Tibial artery (tissue), 4 donors: Measurements from ENCODE around the gene MRAS.
A peak's percentile ranks its signal among the peaks of the same experiment; 100 is the strongest.

ENCODE experiments used
- DNase-seq, 2 donors: peaks; one replicate each; pipeline ENCODE4 v3.0.0-alpha.2; 2019
- H3K27ac ChIP-seq, 2 donors: fragments of 200-600 bp; sonication (generic) in 1 of 2; 1 replicate in 1 of 2; 2 replicates in 1 of 2; pipeline ENCODE4 v1.5.1; 2018 to 2019; ENCODE audit warnings: mild to moderate bottlenecking in 1 of 2
- H3K27me3 ChIP-seq, 2 donors: fragments of 200-600 bp; sonication (generic) in 1 of 2; one replicate each; pipeline versions ENCODE4 v1.5.1 to v1.6.0; 2016 to 2019
- H3K36me3 ChIP-seq, 3 donors: fragments of 200-600 bp; sonication (generic) in 2 of 3; one replicate each; pipeline ENCODE4 v1.5.1; 2016 to 2019; ENCODE audit warnings: mild to moderate bottlenecking in 2 of 3
- H3K4me1 ChIP-seq, 4 donors: fragments of 200-600 bp; sonication (generic) in 2 of 4; 1 replicate in 3 of 4; 2 replicates in 1 of 4; pipeline ENCODE4 v1.5.1; 2016 to 2019
- H3K4me3 ChIP-seq, 2 donors: fragments of 200-600 bp; sonication (generic) in 1 of 2; 1 replicate in 1 of 2; 2 replicates in 1 of 2; pipeline ENCODE4 v1.5.1; 2018 to 2019; ENCODE audit warnings: mild to moderate bottlenecking in 2 of 2
- H3K9me3 ChIP-seq, 3 donors: fragments of 200-600 bp; sonication (generic) in 1 of 3; one replicate each; pipeline ENCODE4 v1.5.1; 2016 to 2019
- CTCF ChIP-seq, 2 experiments: fragments of 200-600 bp in 1 of 2; fragments of 450-650 bp in 1 of 2; IDR thresholded peaks; one replicate each; pipeline ENCODE4 v1.5.1; 2017 to 2019; ENCODE audit warnings: antibody characterized with exemption in 2 of 2, mild to moderate bottlenecking in 1 of 2, moderate library complexity in 1 of 2
- intact Hi-C: fragments of 100-400 bp; cut with DNase I; formaldehyde crosslinking; loops from one replicate; pipeline ENCODE4 v1.15.0; 2023; ENCODE audit warnings: low total_unique reads

Gene MRAS

DNA sequence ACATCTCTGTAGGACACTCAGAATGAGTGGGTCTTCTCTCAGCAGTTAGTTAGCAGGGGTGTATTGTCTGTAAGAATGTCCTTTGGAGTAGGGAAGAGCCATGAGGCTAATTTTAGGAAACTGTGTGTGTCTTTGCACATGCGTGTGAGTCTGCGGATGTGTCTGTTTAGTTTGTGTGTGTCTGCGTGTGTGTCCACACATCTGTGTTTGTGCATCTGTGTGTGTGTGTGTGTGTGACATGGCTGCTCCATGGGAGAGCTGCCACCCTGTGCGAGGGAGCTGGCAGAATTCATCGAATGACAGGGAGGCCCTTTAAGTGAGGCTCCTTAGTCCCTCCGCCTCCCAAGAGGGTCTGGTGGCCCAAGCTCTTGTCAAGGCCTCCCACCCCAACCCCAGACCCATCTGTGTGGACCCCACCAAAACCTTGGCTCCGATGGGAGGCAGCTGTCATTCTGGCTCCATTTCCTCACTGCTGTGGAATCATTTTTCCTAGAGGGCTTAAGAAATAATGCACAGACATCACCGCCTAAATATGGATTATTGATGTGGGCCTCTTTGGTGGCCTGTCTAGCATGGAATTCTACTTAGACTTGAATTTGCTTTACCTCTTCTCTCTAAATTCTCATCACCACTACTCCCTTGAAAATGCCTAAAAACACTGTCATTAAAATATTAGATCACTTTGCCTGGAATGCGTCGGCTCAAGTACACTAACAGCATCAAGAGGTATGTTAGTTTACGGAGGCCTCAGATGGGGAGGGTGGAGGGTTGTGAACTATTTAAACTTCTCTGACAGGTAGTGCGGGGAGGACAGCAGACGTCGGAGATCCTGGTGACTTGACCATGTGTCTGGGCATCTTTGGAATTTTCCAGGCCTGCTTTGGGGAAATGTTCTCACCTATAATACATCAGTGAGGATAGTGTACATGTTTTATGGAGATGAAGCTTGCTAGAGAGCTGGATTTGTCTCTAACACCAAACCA is 95.4 kb downstream of the MRAS start:
- Histone ChIP-seq H3K27me3 (no peaks in the 10 kb centered on the region), H3K36me3 (no peaks in the 10 kb centered on the region), H3K27ac (no peak overlapping the region), H3K4me1 (no peaks in the 10 kb centered on the region), H3K4me3 (no peak overlapping the region), H3K9me3 (no peaks in the 10 kb centered on the region)
- TF ChIP-seq CTCF (IDR thresholded peaks at IDR 0.05), result no peak
- intact Hi-C loops, result no loop called here
- DNase-seq, result peak; percentile 3 to 29

- peak; percentile 8 to 38 for DNase-seq
- no peak for TF ChIP-seq CTCF (IDR thresholded peaks at IDR 0.05)
- no peaks in the 10 kb centered on the region for H3K4me1 ChIP-seq
- no peaks in the 10 kb centered on the region for H3K36me3 ChIP-seq
- no peak overlapping the region for H3K4me3 ChIP-seq
- no peaks in the 10 kb centered on the region for H3K27me3 ChIP-seq
- intact Hi-C loops, result no loop called here
- no peaks in the 10 kb centered on the region for H3K9me3 ChIP-seq
- no peak overlapping the region for H3K27ac ChIP-seq
Measured at GRCh38 chr3:138445236-138445635, 96.9 kb downstream of the MRAS start.

- intact Hi-C loops, result no loop called here
- TF ChIP-seq CTCF (IDR thresholded peaks at IDR 0.05), result no peak
- no peak for DNase-seq
- H3K4me3 ChIP-seq, result no peak overlapping the region
- no peaks in the 10 kb centered on the region for H3K4me1 ChIP-seq
- no peaks in the 10 kb centered on the region for H3K9me3 ChIP-seq
- H3K27ac ChIP-seq, result no peak overlapping the region
- H3K27me3 ChIP-seq, result no peaks in the 10 kb centered on the region
- no peaks in the 10 kb centered on the region for H3K36me3 ChIP-seq
Measured at GRCh38 chr3:138445654-138446053, 97.3 kb downstream of the MRAS start.

DNA sequence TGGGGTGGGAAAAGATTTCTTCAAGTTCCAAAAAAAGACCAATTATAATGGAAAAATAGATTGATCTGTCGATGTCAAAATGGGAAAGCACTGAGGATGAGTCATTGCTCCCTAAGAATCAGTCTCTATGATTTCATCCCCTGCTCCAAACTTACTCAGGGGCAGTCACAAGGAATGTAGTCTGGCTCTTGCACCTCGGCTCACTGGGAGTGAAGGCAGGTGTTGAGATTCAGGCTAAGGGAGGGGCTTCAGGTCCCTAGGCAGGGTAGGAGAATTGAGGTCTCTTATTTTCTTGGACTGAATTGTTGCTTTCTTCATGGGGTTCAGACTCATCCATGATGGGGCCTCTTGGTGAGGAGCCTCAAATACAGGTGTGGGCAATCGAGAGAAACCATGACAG is 100.3 kb downstream of the MRAS start:
- no peaks in the 10 kb centered on the region for H3K9me3 ChIP-seq
- H3K27ac ChIP-seq, result no peak overlapping the region
- H3K4me1 ChIP-seq, result no peaks in the 10 kb centered on the region
- H3K4me3 ChIP-seq, result no peak overlapping the region
- no peaks in the 10 kb centered on the region for H3K27me3 ChIP-seq
- TF ChIP-seq CTCF (IDR thresholded peaks at IDR 0.05), result no peak
- no peaks in the 10 kb centered on the region for H3K36me3 ChIP-seq
- peak in 1 of 2 donors; percentile 0 for DNase-seq
- intact Hi-C loops, result no loop called here

DNA sequence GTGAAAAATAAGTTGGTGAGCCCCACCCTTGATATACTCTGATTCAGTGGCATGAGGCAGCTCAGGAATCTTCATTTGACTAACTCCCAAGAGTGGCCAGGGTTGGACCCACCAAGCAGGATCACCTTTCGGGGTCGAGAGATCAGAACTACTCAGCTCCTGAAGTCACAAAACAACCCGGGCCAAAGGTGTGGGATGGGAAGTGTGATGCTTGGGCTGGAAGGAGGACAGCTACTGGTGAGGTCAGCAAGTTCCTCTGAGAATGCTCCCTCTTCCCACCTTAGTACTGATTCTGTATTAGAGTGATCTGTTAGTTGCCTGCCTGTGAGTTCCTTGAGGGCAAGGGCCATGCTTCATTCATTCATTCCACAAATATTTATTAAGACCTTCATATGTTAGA is 101.1 kb downstream of the MRAS start:
- no peak for TF ChIP-seq CTCF (IDR thresholded peaks at IDR 0.05)
- no peak overlapping the region for H3K27ac ChIP-seq
- H3K4me1 ChIP-seq, result no peaks in the 10 kb centered on the region
- H3K9me3 ChIP-seq, result no peaks in the 10 kb centered on the region
- H3K4me3 ChIP-seq, result no peak overlapping the region
- peak in 1 of 2 donors; percentile 51 for DNase-seq
- no peaks in the 10 kb centered on the region for H3K27me3 ChIP-seq
- H3K36me3 ChIP-seq, result no peaks in the 10 kb centered on the region
- intact Hi-C loops, result no loop called here
